ENCODE measurements around the gene USP53. TPM values are rescaled to one million over a fixed set of nuclear protein-coding genes. Genes with fewer than 3 reads are reported as not detected.

Gene USP53
- total and polyA plus RNA-seq, 12 donors, result 12.5 to 64.6 (median 41.8) TPM

DNA sequence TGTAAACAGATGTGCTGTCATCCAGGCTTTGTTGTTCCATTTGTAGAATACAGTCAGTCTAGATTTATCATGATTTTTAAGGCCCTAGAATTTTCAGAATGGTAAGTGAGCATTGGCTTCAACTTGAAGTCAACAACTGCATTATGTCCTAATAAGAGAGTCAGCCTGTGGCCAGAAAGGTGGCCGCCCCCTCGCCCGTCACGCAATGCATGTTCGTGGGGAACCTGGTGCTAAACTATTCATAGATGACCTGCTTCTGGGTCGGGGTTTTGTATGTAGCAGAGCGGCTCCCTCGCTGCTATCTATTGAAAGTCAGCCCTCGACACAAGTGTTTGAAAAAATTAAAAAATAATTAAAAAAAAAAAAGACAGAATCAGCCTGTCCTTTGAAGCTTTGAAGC, 24.7 kb downstream of the USP53 start:
- Histone ChIP-seq H3K27ac (no peak overlapping the region), H3K36me3 (peaks cover 0 to 50% (median 17%) of the 10 kb centered on the region in 9 donors), H3K4me3 (no peak overlapping the region), H3K4me1 (peaks cover 0 to 25% (median 21%) of the 10 kb centered on the region in 9 donors), H3K27me3 (no peaks in the 10 kb centered on the region), H3K9me3 (peaks cover 0 to 4% (median 0%) of the 10 kb centered on the region in 11 donors)
- TF ChIP-seq CTCF (IDR thresholded peaks at IDR 0.05), result no peak
- intact Hi-C loops (cut with DNase I), result no loop called here
- 95 to 96% methylated on average over 9 of the region's 9 CpGs for WGBS, 2 donors
- ATAC-seq, result no peak
- no peak for DNase-seq

DNA sequence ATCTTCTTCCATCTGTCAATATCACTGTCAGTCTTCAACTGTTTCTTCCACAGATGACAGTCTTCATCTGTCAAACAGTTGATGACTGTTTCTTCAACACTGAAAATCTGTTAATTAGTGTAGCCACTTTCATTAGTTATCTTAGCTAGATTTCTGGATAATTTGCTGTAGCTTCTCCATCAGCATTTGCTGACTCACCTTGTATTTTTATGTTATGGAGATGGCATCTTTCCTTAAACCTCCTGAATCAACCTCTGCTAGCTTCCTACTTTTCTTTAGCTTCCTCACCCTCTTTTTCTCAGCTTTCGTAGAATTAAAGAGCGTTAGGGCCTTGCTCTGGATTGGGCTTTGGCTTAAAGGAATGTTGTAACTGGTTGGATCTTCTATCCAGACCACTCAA, 25.1 kb downstream of the USP53 start:
- Histone ChIP-seq H3K4me3 (no peak overlapping the region), H3K27me3 (no peaks in the 10 kb centered on the region), H3K36me3 (peaks cover 0 to 47% (median 17%) of the 10 kb centered on the region in 9 donors), H3K9me3 (no peaks in the 10 kb centered on the region), H3K4me1 (peaks cover 0 to 29% (median 21%) of the 10 kb centered on the region in 9 donors), H3K27ac (no peak overlapping the region)
- WGBS, 2 donors, result 93 to 95% methylated on average over 2 of the region's 2 CpGs
- intact Hi-C loops (cut with DNase I), result no loop called here
- ATAC-seq (no peak), DNase-seq (no peak)
- no peak for TF ChIP-seq CTCF (IDR thresholded peaks at IDR 0.05)

GRCh38 chr4:119238068-119238722, 25.7 kb downstream of the USP53 start:
- H3K4me1 ChIP-seq, result peaks cover 0 to 28% (median 19%) of the 10 kb centered on the region in 9 donors
- no peak overlapping the region for H3K4me3 ChIP-seq
- H3K36me3 ChIP-seq, result peaks cover 0 to 47% (median 17%) of the 10 kb centered on the region in 9 donors
- intact Hi-C loops (cut with DNase I), result no loop called here
- H3K9me3 ChIP-seq, result no peaks in the 10 kb centered on the region
- ATAC-seq (peak in 2 of 8 donors; percentile 39 to 41), DNase-seq (no peak)
- WGBS, 2 donors, result 74 to 77% methylated on average over 4 of the region's 4 CpGs
- H3K27me3 ChIP-seq, result no peaks in the 10 kb centered on the region
- no peak overlapping the region for H3K27ac ChIP-seq
- no peak for TF ChIP-seq CTCF (IDR thresholded peaks at IDR 0.05)

- peaks cover 0 to 46% (median 17%) of the 10 kb centered on the region in 9 donors for H3K36me3 ChIP-seq
- intact Hi-C loops (cut with DNase I), result no loop called here
- no peak overlapping the region for H3K27ac ChIP-seq
Measured at GRCh38 chr4:119240128-119240527, 27.6 kb downstream of the USP53 start.

More at GRCh38 chr4:119240128-119240527, 27.6 kb downstream of the USP53 start:
- no peak overlapping the region for H3K4me3 ChIP-seq
- TF ChIP-seq CTCF (IDR thresholded peaks at IDR 0.05), result no peak
- H3K9me3 ChIP-seq, result no peaks in the 10 kb centered on the region
- WGBS, 2 donors, result 93 to 98% methylated on average over 1 of the region's 1 CpG
- ATAC-seq (no peak), DNase-seq (no peak)
- H3K4me1 ChIP-seq, result peaks cover 0 to 27% (median 13%) of the 10 kb centered on the region in 9 donors
- no peaks in the 10 kb centered on the region for H3K27me3 ChIP-seq
